Subcutaneous abdominal adipose tissue (tissue), 5 donors: ENCODE results near the gene INPP5J.

ENCODE experiments used
- H3K27ac ChIP-seq: one replicate; pipeline ENCODE4 v1.7.0; 2013; ENCODE audit warnings: low read depth, mild to moderate bottlenecking, inconsistent platforms, low read length, moderate library complexity
- H3K27me3 ChIP-seq, 5 donors: one replicate each; pipeline ENCODE4 v1.7.0; 2013; ENCODE audit warnings: low read length in 5 of 5, inconsistent platforms in 1 of 5; ENCODE audit not compliant: control insufficient read depth in 5 of 5, insufficient read depth in 4 of 5
- H3K36me3 ChIP-seq, 5 donors: one replicate each; pipeline ENCODE4 v1.7.0; 2013; ENCODE audit warnings: low read length in 5 of 5; ENCODE audit not compliant: control insufficient read depth in 5 of 5, insufficient read depth in 5 of 5
- H3K4me1 ChIP-seq, 5 donors: one replicate each; pipeline ENCODE4 v1.7.0; 2013; ENCODE audit warnings: low read length in 5 of 5, mild to moderate bottlenecking in 3 of 5, moderate library complexity in 1 of 5; ENCODE audit not compliant: control insufficient read depth in 5 of 5, insufficient read depth in 5 of 5
- H3K4me3 ChIP-seq, 5 donors: one replicate each; pipeline ENCODE4 v1.7.0; 2013; ENCODE audit warnings: low read length in 5 of 5, low read depth in 1 of 5
- H3K9ac ChIP-seq, 5 donors: one replicate each; pipeline ENCODE4 v1.7.0; 2013; ENCODE audit warnings: low read length in 5 of 5, mild to moderate bottlenecking in 4 of 5, moderate library complexity in 3 of 5
- H3K9me3 ChIP-seq, 5 donors: one replicate each; pipeline ENCODE4 v1.7.0; 2013; ENCODE audit warnings: low read length in 5 of 5; ENCODE audit not compliant: control insufficient read depth in 5 of 5
- donor health status: healthy.
- donor health status: healthy.
- donor health status: healthy.
- donor health status: healthy.
- donor health status: healthy.

INPP5J gene

GRCh38 chr22:31087744-31088215, 35.0 kb upstream of the INPP5J start:
- Histone ChIP-seq H3K36me3 (peaks cover 0 to 65% (median 62%) of the 10 kb centered on the region in 5 donors), H3K27ac (no peak overlapping the region), H3K9ac (no peak overlapping the region)

GRCh38 chr22:31088233-31088986, 34.4 kb upstream of the INPP5J start:
- H3K9ac ChIP-seq: peak overlapping the region in 1 of 5 donors; percentile 27
- H3K27me3 ChIP-seq: no peaks in the 10 kb centered on the region
- no peak overlapping the region for H3K4me3 ChIP-seq
- peaks cover 0 to 69% (median 68%) of the 10 kb centered on the region in 5 donors for H3K36me3 ChIP-seq
- H3K9me3 ChIP-seq: no peaks in the 10 kb centered on the region
- H3K27ac ChIP-seq: no peak overlapping the region
- peaks cover 10 to 55% (median 37%) of the 10 kb centered on the region in 5 donors for H3K4me1 ChIP-seq

More at GRCh38 chr22:31087744-31088215, 35.0 kb upstream of the INPP5J start:
- Histone ChIP-seq H3K27me3 (no peaks in the 10 kb centered on the region), H3K9me3 (no peaks in the 10 kb centered on the region), H3K4me1 (peaks cover 14 to 61% (median 43%) of the 10 kb centered on the region in 5 donors), H3K4me3 (no peak overlapping the region)

- Histone ChIP-seq H3K36me3 (peaks cover 0 to 79% (median 72%) of the 10 kb centered on the region in 5 donors), H3K27me3 (no peaks in the 10 kb centered on the region), H3K4me3 (no peak overlapping the region), H3K9ac (peak overlapping the region in 1 of 5 donors; percentile 27), H3K27ac (no peak overlapping the region), H3K4me1 (peaks cover 3 to 44% (median 26%) of the 10 kb centered on the region in 5 donors), H3K9me3 (no peaks in the 10 kb centered on the region)
These were observed 33.3 kb upstream of the INPP5J start for GRCh38 chr22:31089160-31090100.

GRCh38 chr22:31090217-31091085, 32.3 kb upstream of the INPP5J start:
- peaks cover 3 to 36% (median 19%) of the 10 kb centered on the region in 5 donors for H3K4me1 ChIP-seq

GRCh38 chr22:31091106-31091975, 31.4 kb upstream of the INPP5J start:
- Histone ChIP-seq H3K27me3 (no peaks in the 10 kb centered on the region), H3K9me3 (no peaks in the 10 kb centered on the region), H3K4me3 (no peak overlapping the region), H3K36me3 (peaks cover 0 to 96% (median 91%) of the 10 kb centered on the region in 5 donors), H3K27ac (no peak overlapping the region), H3K9ac (no peak overlapping the region), H3K4me1 (peaks cover 0 to 27% (median 10%) of the 10 kb centered on the region in 5 donors)

More at GRCh38 chr22:31090217-31091085, 32.3 kb upstream of the INPP5J start:
- no peak overlapping the region for H3K4me3 ChIP-seq
- H3K27me3 ChIP-seq: no peaks in the 10 kb centered on the region
- no peak overlapping the region for H3K27ac ChIP-seq
- H3K9ac ChIP-seq: no peak overlapping the region
- H3K36me3 ChIP-seq: peaks cover 0 to 88% (median 82%) of the 10 kb centered on the region in 5 donors
- H3K9me3 ChIP-seq: no peaks in the 10 kb centered on the region

GRCh38 chr22:31092161-31092560, 30.6 kb upstream of the INPP5J start:
- no peak overlapping the region for H3K4me3 ChIP-seq
- H3K9ac ChIP-seq: no peak overlapping the region
- H3K27ac ChIP-seq: no peak overlapping the region
- H3K27me3 ChIP-seq: no peaks in the 10 kb centered on the region
- peaks cover 0 to 19% (median 8%) of the 10 kb centered on the region in 5 donors for H3K4me1 ChIP-seq
- no peaks in the 10 kb centered on the region for H3K9me3 ChIP-seq
- peaks cover 0 to 99% (median 96%) of the 10 kb centered on the region in 5 donors for H3K36me3 ChIP-seq

GRCh38 chr22:31093086-31093850, 29.5 kb upstream of the INPP5J start:
- Histone ChIP-seq H3K9me3 (no peaks in the 10 kb centered on the region), H3K4me1 (peaks cover 0 to 12% (median 8%) of the 10 kb centered on the region in 5 donors), H3K27me3 (no peaks in the 10 kb centered on the region), H3K9ac (no peak overlapping the region), H3K4me3 (no peak overlapping the region), H3K36me3 (peaks cover 0 to 96% (median 94%) of the 10 kb centered on the region in 5 donors), H3K27ac (no peak overlapping the region)

GRCh38 chr22:31094021-31094551, 28.7 kb upstream of the INPP5J start:
- Histone ChIP-seq H3K9ac (no peak overlapping the region), H3K36me3 (peaks cover 0 to 95% (median 92%) of the 10 kb centered on the region in 5 donors), H3K4me3 (no peak overlapping the region), H3K27ac (no peak overlapping the region), H3K9me3 (no peaks in the 10 kb centered on the region), H3K4me1 (peaks cover 0 to 4% (median 1%) of the 10 kb centered on the region in 5 donors), H3K27me3 (no peaks in the 10 kb centered on the region)
